HepG2 (cell line): ENCODE measurements around the gene GALC. TPM values are rescaled to one million over a fixed set of nuclear protein-coding genes. Genes with fewer than 3 reads are reported as not detected.

Experiments
- ATAC-seq: fragments of 200-7000 bp; cut with Tn5 transposase; 3 replicates; pipeline ENCODE4 v1.9.1; 2020; ENCODE audit warnings: mild to moderate bottlenecking, moderate library complexity
- BruUV-seq: library from RNA; stranded (reverse); fragments of 400-500 nt; replicated peaks from 2 replicates; lab custom pipeline; 2021; lab: Mats Ljungman, UMichigan
- CTCF ChIA-PET: fragments of 300-600 bp; formaldehyde crosslinking; extraction: SDS; loops from one replicate; lab custom pipeline; 2021; ENCODE audit warnings: low total read pairs, inconsistent platforms, low intra/inter-chr PET ratio; lab: Yijun Ruan, JAX
- POLR2A ChIA-PET: fragments of 350-600 bp; sonication (Branson Sonifier 250); formaldehyde crosslinking; loops from one replicate; lab custom pipeline; 2020; ENCODE audit warnings: antibody characterized with exemption, inconsistent platforms; lab: Yijun Ruan, JAX
- DNase-seq: peaks from one replicate; pipeline ENCODE4 v3.0.0-alpha.2; 2015; ENCODE audit warnings: low spot score
- FAIRE-seq: peaks from 3 replicates; lab custom pipeline; 2011; peaks lifted over from hg19 to GRCh38; lab: Jason Lieb, UNC
- H2AFZ ChIP-seq: one replicate; pipeline ENCODE4 v1.6.1; 2011; ENCODE audit warnings: low read length, inconsistent platforms
- H3K27ac ChIP-seq: fragments of 300-600 bp; 3 replicates; pipeline ENCODE4 v1.8.0; 2011; ENCODE audit warnings: mixed run types, mild to moderate bottlenecking, mixed read lengths, low read length, inconsistent platforms; ENCODE audit not compliant: insufficient read depth; ENCODE audit errors: extremely low read length
- H3K27me3 ChIP-seq, 2 experiments: fragments of 200-600 bp in 1 of 2; 2 replicates in 1 of 2; 3 replicates in 1 of 2; pipeline versions ENCODE4 v1.6.0 to v1.8.0; 2011; ENCODE audit warnings: low read length in 2 of 2, mild to moderate bottlenecking in 2 of 2, moderate library complexity in 2 of 2, inconsistent platforms in 1 of 2; ENCODE audit not compliant: insufficient read depth in 2 of 2, control insufficient read depth in 1 of 2
- H3K36me3 ChIP-seq, 2 experiments: fragments of 200-600 bp in 1 of 2; replicated peaks in 1 of 2; 2 replicates in 1 of 2; 3 replicates in 1 of 2; pipeline versions ENCODE4 v1.5.1 to v1.8.0; 2011; ENCODE audit warnings: low read length in 2 of 2, inconsistent platforms in 1 of 2; ENCODE audit not compliant: insufficient read depth in 2 of 2, control insufficient read depth in 1 of 2
- H3K4me1 ChIP-seq: 2 replicates; pipeline ENCODE4 v1.5.1; 2012; ENCODE audit warnings: low read length, inconsistent platforms; ENCODE audit not compliant: insufficient read depth
- H3K4me2 ChIP-seq: 2 replicates; pipeline ENCODE4 v1.6.0; 2011; ENCODE audit warnings: low read depth, low read length, inconsistent platforms
- H3K4me3 ChIP-seq, 3 experiments: fragments of 200-600 bp in 1 of 3; sonication (generic), shearing (Covaris generic) in 1 of 3; replicated peaks in 1 of 3; 2 replicates each; pipeline ENCODE4 v1.5.1; 2011 to 2016; ENCODE audit warnings: low read length in 3 of 3, inconsistent platforms in 2 of 3, low read depth in 2 of 3, mild to moderate bottlenecking in 2 of 3, control low read depth in 1 of 3, mixed read lengths in 1 of 3; ENCODE audit not compliant: insufficient read depth in 1 of 3
- H3K79me2 ChIP-seq: one replicate; pipeline ENCODE4 v1.6.1; 2011; ENCODE audit warnings: low read length, inconsistent platforms; ENCODE audit not compliant: insufficient read depth
- H3K9ac ChIP-seq: 2 replicates; pipeline ENCODE4 v1.6.0; 2011; ENCODE audit warnings: mild to moderate bottlenecking, low read depth, low read length, inconsistent platforms; ENCODE audit not compliant: insufficient read depth
- H3K9me3 ChIP-seq: 2 replicates; pipeline ENCODE4 v1.5.1; 2012; ENCODE audit warnings: mild to moderate bottlenecking, low read length
- H4K20me1 ChIP-seq: 2 replicates; pipeline ENCODE4 v1.6.0; 2011; ENCODE audit warnings: inconsistent platforms, mild to moderate bottlenecking, low read length, moderate library complexity; ENCODE audit not compliant: insufficient read depth
- BORCS8-MEF2B ChIP-seq: sonication (generic); formaldehyde crosslinking; IDR thresholded peaks from 2 replicates; pipeline ENCODE4 v1.8.0; 2022; ENCODE audit warnings: mild to moderate bottlenecking, missing genetic modification reagents
- CC2D1A ChIP-seq: sonication (generic); formaldehyde crosslinking; IDR thresholded peaks from 2 replicates; pipeline ENCODE4 v1.8.1; 2023; ENCODE audit warnings: mild to moderate bottlenecking, missing genetic modification reagents
- DRAP1 ChIP-seq: IDR thresholded peaks from 2 replicates; pipeline ENCODE4 v1.6.1; 2016; ENCODE audit warnings: missing genetic modification reagents, missing compliant biosample characterization
- ELF1 ChIP-seq: sonication (generic); formaldehyde crosslinking; IDR thresholded peaks from 2 replicates; pipeline ENCODE4 v1.4.0; 2020; ENCODE audit warnings: missing genetic modification reagents
- GFI1 ChIP-seq: sonication (generic); formaldehyde crosslinking; IDR thresholded peaks from 2 replicates; pipeline ENCODE4 v1.5.0; 2020; ENCODE audit warnings: missing genetic modification reagents, mild to moderate bottlenecking, borderline replicate concordance
- KLF13 ChIP-seq: sonication (generic); formaldehyde crosslinking; IDR thresholded peaks from 2 replicates; pipeline ENCODE4 v1.4.0; 2020; ENCODE audit warnings: mild to moderate bottlenecking, missing genetic modification reagents
- MBNL3 ChIP-seq: fragments of 250-450 bp; sonication (Bioruptor Pico); conservative IDR thresholded peaks from 2 replicates; pipeline ENCODE4 v1.8.0; 2022; ENCODE audit warnings: mild to moderate bottlenecking, inconsistent platforms
- NONO ChIP-seq, 2 experiments: fragments of 450-650 bp in 1 of 2; sonication (generic) in 1 of 2; formaldehyde crosslinking in 1 of 2; IDR thresholded peaks in 1 of 2; conservative IDR thresholded peaks in 1 of 2; 2 replicates each; pipeline versions ENCODE4 v1.6.1 to v1.8.0; 2017 to 2022; ENCODE audit warnings: mild to moderate bottlenecking in 1 of 2, missing genetic modification reagents in 1 of 2, moderate library complexity in 1 of 2
- RARA ChIP-seq: IDR thresholded peaks from 2 replicates; pipeline ENCODE4 v1.6.1; 2016; ENCODE audit warnings: missing genetic modification reagents, missing compliant biosample characterization
- RFX3 ChIP-seq: IDR thresholded peaks from 2 replicates; pipeline ENCODE4 v1.6.1; 2016; ENCODE audit warnings: missing biosample characterization, missing genetic modification reagents
- SP4 ChIP-seq: sonication (generic); formaldehyde crosslinking; IDR thresholded peaks from 2 replicates; pipeline ENCODE4 v1.8.1; 2023; ENCODE audit warnings: mild to moderate bottlenecking, missing genetic modification reagents
- TSC22D2 ChIP-seq: sonication (generic); formaldehyde crosslinking; IDR thresholded peaks from 2 replicates; pipeline ENCODE4 v1.5.1; 2020; ENCODE audit warnings: missing genetic modification reagents, mild to moderate bottlenecking, borderline replicate concordance
- ZFP91 ChIP-seq: sonication (generic); formaldehyde crosslinking; IDR thresholded peaks from 2 replicates; pipeline ENCODE4 v1.9.0; 2022; ENCODE audit warnings: missing genetic modification reagents, mild to moderate bottlenecking, borderline replicate concordance
- ZNF138 ChIP-seq: sonication (generic); formaldehyde crosslinking; IDR thresholded peaks from 2 replicates; pipeline ENCODE4 v1.5.0; 2020; ENCODE audit warnings: mild to moderate bottlenecking, low read depth, missing genetic modification reagents
- ZNF446 ChIP-seq: sonication (generic); formaldehyde crosslinking; IDR thresholded peaks from 2 replicates; pipeline ENCODE4 v1.5.0; 2020; ENCODE audit warnings: mild to moderate bottlenecking, missing genetic modification reagents
- ZNF713 ChIP-seq: sonication (generic); formaldehyde crosslinking; IDR thresholded peaks from 2 replicates; pipeline ENCODE4 v1.4.0; 2020; ENCODE audit warnings: mild to moderate bottlenecking, missing genetic modification reagents
- WGBS: methylation state at CpG from one replicate; pipeline ENCODE4 v1.1.6; 2017; ENCODE audit warnings: low lambda C conversion rate; 5-methylcytosine and 5-hydroxymethylcytosine counted together
- in situ Hi-C: cut with HindIII; loops from 2 replicates; pipeline ENCODE4 v1.10.0; 2017; ENCODE audit warnings: low pct_unique_long_range_greater_than_20kb; ENCODE audit not compliant: extremely low pct_ligation_motif_present
- intact Hi-C: fragments of 100-400 bp; cut with micrococcal nuclease; formaldehyde crosslinking; loops from one replicate; pipeline ENCODE4 v1.10.0; 2022; ENCODE audit not compliant: unreplicated experiment
- polyA plus RNA-seq, 8 experiments: library from polyadenylated mRNA; depleted of rRNA in 3 of 8; stranded (reverse) in 7 of 8; unstranded in 1 of 8; fragments of >200 nt; fragmentation: Illumina TruSeq in 4 of 8; extraction: Trizol in 4 of 8; gene quantifications; 2 replicates each; pipeline versions ENCODE4 v1.2.1 to v1.2.3, GENCODE V29; 2011 to 2016; ENCODE audit warnings: low read depth in 4 of 8, missing spikeins in 1 of 8, mixed read lengths in 1 of 8; ENCODE audit not compliant: insufficient read depth in 1 of 8
- total RNA-seq, 5 experiments: library from RNA; depleted of rRNA; stranded (reverse); fragments of >200 nt; fragmentation: Illumina TruSeq; extraction: Trizol; gene quantifications; 2 replicates each; pipeline ENCODE4 v1.2.3, GENCODE V29; 2016; ENCODE audit warnings: low read depth in 1 of 5
- TF ChIP-seq, protein P1 (sequence below): sonication (generic); formaldehyde crosslinking; IDR thresholded peaks from 2 replicates; pipeline ENCODE4 v1.8.0; 2022; ENCODE audit warnings: missing genetic modification reagents, mild to moderate bottlenecking, borderline replicate concordance
- TF ChIP-seq, protein P2 (sequence below): IDR thresholded peaks from 2 replicates; pipeline ENCODE4 v1.6.1; 2016; ENCODE audit warnings: mild to moderate bottlenecking

GALC gene
- total and polyA plus RNA-seq, 2 of the 13 experiments (the other 11 are each of a cell fraction or from before 2014, with no cell fraction given) = not detected

DNA sequence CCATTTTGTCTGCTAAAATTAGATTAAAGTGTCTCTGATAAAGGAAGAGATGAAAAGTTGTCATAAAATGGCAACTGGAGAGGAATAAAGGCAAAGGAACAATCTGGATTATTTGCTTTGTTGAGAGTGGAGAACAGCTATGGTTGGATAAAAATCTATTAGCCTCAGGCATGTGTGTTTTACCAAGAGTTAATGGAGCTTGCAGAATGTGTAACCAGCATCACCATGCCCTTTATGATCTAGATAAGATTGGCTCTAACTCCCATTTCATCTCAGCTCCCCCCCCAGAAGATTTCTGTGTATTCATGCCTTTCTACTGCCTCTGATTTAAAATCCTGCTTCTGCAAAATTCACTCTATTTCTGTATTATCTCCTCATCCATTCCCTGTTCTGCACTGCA lies 93.8 kb downstream of the GALC start (continued):
- TF ChIP-seq, protein P1, sequence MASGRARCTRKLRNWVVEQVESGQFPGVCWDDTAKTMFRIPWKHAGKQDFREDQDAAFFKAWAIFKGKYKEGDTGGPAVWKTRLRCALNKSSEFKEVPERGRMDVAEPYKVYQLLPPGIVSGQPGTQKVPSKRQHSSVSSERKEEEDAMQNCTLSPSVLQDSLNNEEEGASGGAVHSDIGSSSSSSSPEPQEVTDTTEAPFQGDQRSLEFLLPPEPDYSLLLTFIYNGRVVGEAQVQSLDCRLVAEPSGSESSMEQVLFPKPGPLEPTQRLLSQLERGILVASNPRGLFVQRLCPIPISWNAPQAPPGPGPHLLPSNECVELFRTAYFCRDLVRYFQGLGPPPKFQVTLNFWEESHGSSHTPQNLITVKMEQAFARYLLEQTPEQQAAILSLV = no peak
- TF ChIP-seq DRAP1 (CRISPR knock-in tag) = no peak

DNA sequence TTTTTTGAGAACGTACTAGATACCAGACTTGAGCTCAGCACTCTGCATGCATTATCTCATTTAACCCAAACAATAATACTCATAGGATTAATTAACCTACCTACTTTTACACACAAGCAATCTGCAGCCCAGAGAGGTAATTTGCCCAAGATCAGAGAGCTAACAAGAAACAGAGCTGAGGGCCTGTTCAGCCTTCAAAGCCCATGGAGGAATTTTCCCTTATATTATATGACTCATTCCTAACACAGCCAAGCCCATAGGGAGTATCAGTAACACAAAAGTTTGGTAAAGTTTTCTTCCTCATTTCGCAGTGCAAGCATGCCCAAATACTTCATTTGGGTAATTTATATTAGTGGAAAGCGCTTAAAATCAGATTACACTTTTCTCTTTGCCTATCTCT lies 94.7 kb downstream of the GALC start:
- Histone ChIP-seq H3K27ac (no peak overlapping the region), H3K4me1 (no peaks in the 10 kb centered on the region), H3K9ac (no peak overlapping the region), H3K9me3 (no peaks in the 10 kb centered on the region), H3K4me2 (no peak overlapping the region), H3K36me3 (no peaks in the 10 kb centered on the region), H3K27me3 (peaks cover 0 to 11% of the 10 kb centered on the region in 2 experiments; a peak in 2 of 5 replicates), H3K79me2 (no peaks in the 10 kb centered on the region), H2AFZ (no peak overlapping the region), H4K20me1 (no peaks in the 10 kb centered on the region), H3K4me3 (no peak overlapping the region)
- POLR2A ChIA-PET = no interaction called here
- in situ Hi-C loops (loop anchor here (5.0 kb wide), 1 partner anchor 156 kb away; no protein-coding TSS in a partner anchor), intact Hi-C loops (no loop called here)
- 5% methylated on average over 3 of the region's 3 CpGs for WGBS
- BruUV-seq = no TSS peak
- no peak for TF ChIP-seq CC2D1A (CRISPR knock-in tag)
- no peak for TF ChIP-seq MBNL3
- TF ChIP-seq ZNF138 = no peak
- no peak for TF ChIP-seq GFI1 (CRISPR knock-in tag)
- TF ChIP-seq ELF1 (CRISPR knock-in tag) = no peak
- TF ChIP-seq ZNF446 (CRISPR knock-in tag) = no peak
- TF ChIP-seq BORCS8-MEF2B (CRISPR knock-in tag) = no peak
- TF ChIP-seq RFX3 (CRISPR knock-in tag) = no peak
- no peak for TF ChIP-seq TSC22D2 (CRISPR knock-in tag)
- no peak for TF ChIP-seq NONO (IDR thresholded peaks at IDR 0.05)
- no peak for TF ChIP-seq NONO (CRISPR knock-in tag; conservative IDR thresholded peaks at IDR 0.05)
- TF ChIP-seq RARA (CRISPR knock-in tag) = no peak
- no peak for TF ChIP-seq ZNF713
- TF ChIP-seq, protein P2, sequence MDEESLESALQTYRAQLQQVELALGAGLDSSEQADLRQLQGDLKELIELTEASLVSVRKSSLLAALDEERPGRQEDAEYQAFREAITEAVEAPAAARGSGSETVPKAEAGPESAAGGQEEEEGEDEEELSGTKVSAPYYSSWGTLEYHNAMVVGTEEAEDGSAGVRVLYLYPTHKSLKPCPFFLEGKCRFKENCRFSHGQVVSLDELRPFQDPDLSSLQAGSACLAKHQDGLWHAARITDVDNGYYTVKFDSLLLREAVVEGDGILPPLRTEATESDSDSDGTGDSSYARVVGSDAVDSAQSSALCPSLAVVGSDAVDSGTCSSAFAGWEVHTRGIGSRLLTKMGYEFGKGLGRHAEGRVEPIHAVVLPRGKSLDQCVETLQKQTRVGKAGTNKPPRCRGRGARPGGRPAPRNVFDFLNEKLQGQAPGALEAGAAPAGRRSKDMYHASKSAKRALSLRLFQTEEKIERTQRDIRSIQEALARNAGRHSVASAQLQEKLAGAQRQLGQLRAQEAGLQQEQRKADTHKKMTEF = no peak
- no peak for TF ChIP-seq KLF13 (CRISPR knock-in tag)
- no peak for TF ChIP-seq ZFP91 (CRISPR knock-in tag)
- TF ChIP-seq SP4 (CRISPR knock-in tag) = no peak
- FAIRE-seq = no peak
- no peak for DNase-seq
- CTCF ChIA-PET = no interaction called here
- no peak for ATAC-seq
